ENCODE data around the gene CIDEC.
A peak's percentile ranks its signal among the peaks of the same experiment; 100 is the strongest.

Gene CIDEC

DNA sequence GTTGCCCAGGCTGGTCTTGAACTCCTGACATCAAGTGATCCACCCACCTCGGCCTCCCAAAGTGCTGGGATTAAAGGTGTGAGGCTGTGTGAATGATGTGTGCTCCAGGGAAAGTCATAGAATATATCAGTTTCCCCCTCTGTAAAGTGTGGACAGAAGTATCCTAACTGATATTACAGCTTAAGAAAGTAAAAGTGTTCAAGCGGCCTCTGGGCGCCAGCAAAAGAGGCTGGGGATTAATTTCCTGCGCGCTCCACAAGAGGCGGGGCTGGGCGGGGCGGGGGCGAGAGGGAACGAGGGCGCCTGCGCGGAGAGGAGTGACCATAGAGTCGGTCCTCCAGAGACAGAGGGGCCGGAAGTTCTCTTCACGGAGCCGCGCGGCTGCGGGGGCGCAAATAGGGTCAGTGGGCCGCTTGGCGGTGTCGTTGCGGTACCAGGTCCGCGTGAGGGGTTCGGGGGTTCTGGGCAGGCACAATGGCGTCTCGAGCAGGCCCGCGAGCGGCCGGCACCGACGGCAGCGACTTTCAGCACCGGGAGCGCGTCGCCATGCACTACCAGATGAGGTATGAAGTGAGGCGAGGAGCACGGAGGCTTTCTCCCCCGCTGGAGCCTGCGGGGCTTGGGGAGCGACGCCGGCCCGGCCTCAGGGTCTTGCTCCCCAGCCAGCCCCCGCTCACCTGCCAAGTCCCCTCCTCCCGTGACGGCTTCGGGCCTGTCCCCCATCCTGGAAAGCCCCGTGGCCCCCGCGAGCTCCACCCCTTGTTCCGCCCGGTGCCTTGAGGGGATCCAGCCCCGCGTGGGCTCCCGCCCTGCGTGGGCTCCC lies 10.4 kb upstream of the CIDEC start, which contains the start of gene JAGN1 (continued):
- TF ChIP-seq ZNF558 (tag by site-specific recombination; IDR thresholded peaks at IDR 0.05) (no peak), ZNF221 (tag by site-specific recombination; IDR thresholded peaks at IDR 0.05; ENCODE audit: borderline replicate concordance) (no peak), SP3 (tag by site-specific recombination; IDR thresholded peaks at IDR 0.05) (peak; percentile 81), ZNF335 (tag by site-specific recombination; conservative IDR thresholded peaks at IDR 0.05) (peak; percentile 90), ZNF561 (tag by site-specific recombination; IDR thresholded peaks at IDR 0.05; ENCODE audit: borderline replicate concordance) (peak; percentile 51; the same call in 1 of the 2 replicates), ZNF341 (tag by site-specific recombination; IDR thresholded peaks at IDR 0.05; ENCODE audit: low read depth) (no peak), ZNF843 (tag by site-specific recombination; IDR thresholded peaks at IDR 0.05) (peak; percentile 73), ZNF623 (tag by site-specific recombination; IDR thresholded peaks at IDR 0.05) (no peak; the same call in 1 of the 2 replicates), EGR2 (tag by site-specific recombination; IDR thresholded peaks at IDR 0.05; ENCODE audit: low read depth) (peak; percentile 82), ZNF626 (tag by site-specific recombination; IDR thresholded peaks at IDR 0.05) (no peak), ZFP3 (tag by site-specific recombination; IDR thresholded peaks at IDR 0.05; ENCODE audit: low read depth) (no peak), ZBTB7A (tag by site-specific recombination; IDR thresholded peaks at IDR 0.05; ENCODE audit: low read depth) (peak; percentile 94), ZNF777 (tag by site-specific recombination; IDR thresholded peaks at IDR 0.05; ENCODE audit: borderline replicate concordance) (peak; percentile 26; the same call in 1 of the 2 replicates), ZNF324 (tag by site-specific recombination; IDR thresholded peaks at IDR 0.05) (peak; percentile 96), ZNF114 (tag by site-specific recombination; IDR thresholded peaks at IDR 0.05) (no peak), ZNF140 (tag by site-specific recombination; IDR thresholded peaks at IDR 0.05) (no peak), KLF16 (tag by site-specific recombination; IDR thresholded peaks at IDR 0.05) (peak; percentile 89), ZBTB17 (tag by site-specific recombination; IDR thresholded peaks at IDR 0.05) (peak; percentile 57; the same call in 1 of the 2 replicates), ZNF2 (tag by site-specific recombination; IDR thresholded peaks at IDR 0.05) (peak; percentile 76), WT1 (tag by site-specific recombination; IDR thresholded peaks at IDR 0.05) (peak; percentile 55)
- TF ChIP-seq, protein P1, sequence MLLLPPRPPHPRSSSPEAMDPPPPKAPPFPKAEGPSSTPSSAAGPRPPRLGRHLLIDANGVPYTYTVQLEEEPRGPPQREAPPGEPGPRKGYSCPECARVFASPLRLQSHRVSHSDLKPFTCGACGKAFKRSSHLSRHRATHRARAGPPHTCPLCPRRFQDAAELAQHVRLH (tag by site-specific recombination; IDR thresholded peaks at IDR 0.05), result peak; percentile 65; the same call in 1 of the 2 replicates
- TF ChIP-seq, protein P2, sequence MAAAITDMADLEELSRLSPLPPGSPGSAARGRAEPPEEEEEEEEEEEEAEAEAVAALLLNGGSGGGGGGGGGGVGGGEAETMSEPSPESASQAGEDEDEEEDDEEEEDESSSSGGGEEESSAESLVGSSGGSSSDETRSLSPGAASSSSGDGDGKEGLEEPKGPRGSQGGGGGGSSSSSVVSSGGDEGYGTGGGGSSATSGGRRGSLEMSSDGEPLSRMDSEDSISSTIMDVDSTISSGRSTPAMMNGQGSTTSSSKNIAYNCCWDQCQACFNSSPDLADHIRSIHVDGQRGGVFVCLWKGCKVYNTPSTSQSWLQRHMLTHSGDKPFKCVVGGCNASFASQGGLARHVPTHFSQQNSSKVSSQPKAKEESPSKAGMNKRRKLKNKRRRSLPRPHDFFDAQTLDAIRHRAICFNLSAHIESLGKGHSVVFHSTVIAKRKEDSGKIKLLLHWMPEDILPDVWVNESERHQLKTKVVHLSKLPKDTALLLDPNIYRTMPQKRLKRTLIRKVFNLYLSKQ (tag by site-specific recombination; IDR thresholded peaks at IDR 0.05; ENCODE audit: borderline replicate concordance), result peak; percentile 54; the same call in 1 of the 2 replicates
- TF ChIP-seq, protein P3, sequence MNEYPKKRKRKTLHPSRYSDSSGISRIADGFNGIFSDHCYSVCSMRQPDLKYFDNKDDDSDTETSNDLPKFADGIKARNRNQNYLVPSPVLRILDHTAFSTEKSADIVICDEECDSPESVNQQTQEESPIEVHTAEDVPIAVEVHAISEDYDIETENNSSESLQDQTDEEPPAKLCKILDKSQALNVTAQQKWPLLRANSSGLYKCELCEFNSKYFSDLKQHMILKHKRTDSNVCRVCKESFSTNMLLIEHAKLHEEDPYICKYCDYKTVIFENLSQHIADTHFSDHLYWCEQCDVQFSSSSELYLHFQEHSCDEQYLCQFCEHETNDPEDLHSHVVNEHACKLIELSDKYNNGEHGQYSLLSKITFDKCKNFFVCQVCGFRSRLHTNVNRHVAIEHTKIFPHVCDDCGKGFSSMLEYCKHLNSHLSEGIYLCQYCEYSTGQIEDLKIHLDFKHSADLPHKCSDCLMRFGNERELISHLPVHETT (tag by site-specific recombination; IDR thresholded peaks at IDR 0.05), result peak; percentile 89
- TF ChIP-seq, protein P4, sequence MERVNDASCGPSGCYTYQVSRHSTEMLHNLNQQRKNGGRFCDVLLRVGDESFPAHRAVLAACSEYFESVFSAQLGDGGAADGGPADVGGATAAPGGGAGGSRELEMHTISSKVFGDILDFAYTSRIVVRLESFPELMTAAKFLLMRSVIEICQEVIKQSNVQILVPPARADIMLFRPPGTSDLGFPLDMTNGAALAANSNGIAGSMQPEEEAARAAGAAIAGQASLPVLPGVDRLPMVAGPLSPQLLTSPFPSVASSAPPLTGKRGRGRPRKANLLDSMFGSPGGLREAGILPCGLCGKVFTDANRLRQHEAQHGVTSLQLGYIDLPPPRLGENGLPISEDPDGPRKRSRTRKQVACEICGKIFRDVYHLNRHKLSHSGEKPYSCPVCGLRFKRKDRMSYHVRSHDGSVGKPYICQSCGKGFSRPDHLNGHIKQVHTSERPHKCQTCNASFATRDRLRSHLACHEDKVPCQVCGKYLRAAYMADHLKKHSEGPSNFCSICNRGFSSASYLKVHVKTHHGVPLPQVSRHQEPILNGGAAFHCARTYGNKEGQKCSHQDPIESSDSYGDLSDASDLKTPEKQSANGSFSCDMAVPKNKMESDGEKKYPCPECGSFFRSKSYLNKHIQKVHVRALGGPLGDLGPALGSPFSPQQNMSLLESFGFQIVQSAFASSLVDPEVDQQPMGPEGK (tag by site-specific recombination; IDR thresholded peaks at IDR 0.05), result peak; percentile 97
- TF ChIP-seq, protein P5, sequence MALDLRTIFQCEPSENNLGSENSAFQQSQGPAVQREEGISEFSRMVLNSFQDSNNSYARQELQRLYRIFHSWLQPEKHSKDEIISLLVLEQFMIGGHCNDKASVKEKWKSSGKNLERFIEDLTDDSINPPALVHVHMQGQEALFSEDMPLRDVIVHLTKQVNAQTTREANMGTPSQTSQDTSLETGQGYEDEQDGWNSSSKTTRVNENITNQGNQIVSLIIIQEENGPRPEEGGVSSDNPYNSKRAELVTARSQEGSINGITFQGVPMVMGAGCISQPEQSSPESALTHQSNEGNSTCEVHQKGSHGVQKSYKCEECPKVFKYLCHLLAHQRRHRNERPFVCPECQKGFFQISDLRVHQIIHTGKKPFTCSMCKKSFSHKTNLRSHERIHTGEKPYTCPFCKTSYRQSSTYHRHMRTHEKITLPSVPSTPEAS (tag by site-specific recombination; IDR thresholded peaks at IDR 0.05), result 0 out of 2 replicates have a peak, but pooled peaks have one; percentile 27
- TF ChIP-seq, protein P6, sequence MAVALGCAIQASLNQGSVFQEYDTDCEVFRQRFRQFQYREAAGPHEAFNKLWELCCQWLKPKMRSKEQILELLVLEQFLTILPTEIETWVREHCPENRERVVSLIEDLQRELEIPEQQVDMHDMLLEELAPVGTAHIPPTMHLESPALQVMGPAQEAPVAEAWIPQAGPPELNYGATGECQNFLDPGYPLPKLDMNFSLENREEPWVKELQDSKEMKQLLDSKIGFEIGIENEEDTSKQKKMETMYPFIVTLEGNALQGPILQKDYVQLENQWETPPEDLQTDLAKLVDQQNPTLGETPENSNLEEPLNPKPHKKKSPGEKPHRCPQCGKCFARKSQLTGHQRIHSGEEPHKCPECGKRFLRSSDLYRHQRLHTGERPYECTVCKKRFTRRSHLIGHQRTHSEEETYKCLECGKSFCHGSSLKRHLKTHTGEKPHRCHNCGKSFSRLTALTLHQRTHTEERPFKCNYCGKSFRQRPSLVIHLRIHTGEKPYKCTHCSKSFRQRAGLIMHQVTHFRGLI (tag by site-specific recombination; IDR thresholded peaks at IDR 0.05), result peak; percentile 54; the same call in 1 of the 2 replicates
- TF ChIP-seq, protein P7, sequence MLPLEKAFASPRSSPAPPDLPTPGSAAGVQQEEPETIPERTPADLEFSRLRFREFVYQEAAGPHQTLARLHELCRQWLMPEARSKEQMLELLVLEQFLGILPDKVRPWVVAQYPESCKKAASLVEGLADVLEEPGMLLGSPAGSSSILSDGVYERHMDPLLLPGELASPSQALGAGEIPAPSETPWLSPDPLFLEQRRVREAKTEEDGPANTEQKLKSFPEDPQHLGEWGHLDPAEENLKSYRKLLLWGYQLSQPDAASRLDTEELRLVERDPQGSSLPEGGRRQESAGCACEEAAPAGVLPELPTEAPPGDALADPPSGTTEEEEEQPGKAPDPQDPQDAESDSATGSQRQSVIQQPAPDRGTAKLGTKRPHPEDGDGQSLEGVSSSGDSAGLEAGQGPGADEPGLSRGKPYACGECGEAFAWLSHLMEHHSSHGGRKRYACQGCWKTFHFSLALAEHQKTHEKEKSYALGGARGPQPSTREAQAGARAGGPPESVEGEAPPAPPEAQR (tag by site-specific recombination; IDR thresholded peaks at IDR 0.05), result 0 out of 2 replicates have a peak, but pooled peaks have one; percentile 46
- TF ChIP-seq, protein P8, sequence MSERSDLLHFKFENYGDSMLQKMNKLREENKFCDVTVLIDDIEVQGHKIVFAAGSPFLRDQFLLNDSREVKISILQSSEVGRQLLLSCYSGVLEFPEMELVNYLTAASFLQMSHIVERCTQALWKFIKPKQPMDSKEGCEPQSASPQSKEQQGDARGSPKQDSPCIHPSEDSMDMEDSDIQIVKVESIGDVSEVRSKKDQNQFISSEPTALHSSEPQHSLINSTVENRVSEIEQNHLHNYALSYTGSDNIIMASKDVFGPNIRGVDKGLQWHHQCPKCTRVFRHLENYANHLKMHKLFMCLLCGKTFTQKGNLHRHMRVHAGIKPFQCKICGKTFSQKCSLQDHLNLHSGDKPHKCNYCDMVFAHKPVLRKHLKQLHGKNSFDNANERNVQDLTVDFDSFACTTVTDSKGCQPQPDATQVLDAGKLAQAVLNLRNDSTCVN (tag by site-specific recombination; optimal IDR thresholded peaks at IDR 0.05), result peak; percentile 96
